K562 (cell line): ENCODE data around the gene LMNTD2.

Experiments used
- CEBPB ChIP-seq: fragments of 450-650 bp; IDR thresholded peaks from 2 replicates; pipeline ENCODE4 v1.6.1; 2016; ENCODE audit warnings: missing genetic modification characterization, missing compliant biosample characterization
- EZH2 ChIP-seq: IDR thresholded peaks from 2 replicates; pipeline ENCODE4 v1.6.1; 2012; ENCODE audit warnings: low read depth, mild to moderate bottlenecking, inconsistent platforms, low read length, borderline replicate concordance
- HDAC1 ChIP-seq, 2 experiments: fragments of 450-650 bp; IDR thresholded peaks; 2 replicates each; pipeline ENCODE4 v1.6.1; 2016 to 2017; ENCODE audit warnings: inconsistent platforms in 1 of 2, mild to moderate bottlenecking in 1 of 2, moderate library complexity in 1 of 2
- NFYB ChIP-seq: IDR thresholded peaks from 2 replicates; pipeline ENCODE4 v1.6.1; 2011; ENCODE audit warnings: mild to moderate bottlenecking, moderate library complexity; ENCODE audit not compliant: insufficient read length; ENCODE audit errors: extremely low read depth
- POLR2AphosphoS5 ChIP-seq: IDR thresholded peaks from 2 replicates; pipeline ENCODE4 v1.6.1; 2011; ENCODE audit warnings: mild to moderate bottlenecking, low read depth, low read length, moderate library complexity; ENCODE audit not compliant: control insufficient read depth, insufficient read depth
- TEAD2 ChIP-seq: fragments of 450-650 bp; IDR thresholded peaks from 2 replicates; pipeline ENCODE4 v1.6.1; 2016; ENCODE audit warnings: missing genetic modification characterization, control low read depth, missing compliant biosample characterization
- ZFP30 ChIP-seq: fragments of 250-450 bp; sonication (Bioruptor Pico); IDR thresholded peaks from 2 replicates; pipeline ENCODE4 v1.8.0; 2022; ENCODE audit warnings: moderate library complexity, mild to moderate bottlenecking, inconsistent platforms, borderline replicate concordance
- ZFP36 ChIP-seq: fragments of 150-350 bp; IDR thresholded peaks from 2 replicates; pipeline ENCODE4 v1.6.1; 2018; ENCODE audit warnings: low read length, low read depth; ENCODE audit not compliant: partially characterized antibody
- ZNF444 ChIP-seq: fragments of 250-450 bp; sonication (Bioruptor Pico); IDR thresholded peaks from 2 replicates; pipeline ENCODE4 v1.4.0; 2020; ENCODE audit warnings: mild to moderate bottlenecking, moderate library complexity
- ZNF707 ChIP-seq: fragments of 250-450 bp; sonication (Bioruptor Pico); conservative IDR thresholded peaks from 2 replicates; pipeline ENCODE4 v1.8.0; 2022; ENCODE audit warnings: inconsistent platforms, mild to moderate bottlenecking, moderate library complexity

GRCh38 chr11:577611-577894 is 17.0 kb upstream of the LMNTD2 start:
- TF ChIP-seq ZFP36 (no peak), CEBPB (tag) (no peak), TEAD2 (tag) (no peak), EZH2 (no peak), ZNF444 (CRISPR knock-in tag) (no peak), HDAC1 (IDR thresholded peaks at IDR 0.05) (no peak), NFYB (no peak), ZNF707 (CRISPR knock-in tag) (no peak), POLR2AphosphoS5 (no peak), ZFP30 (CRISPR knock-in tag) (no peak)
